ENCODE results near the gene NUMBL.
"Not testable (repeated sequence)": the region's sequence is repeated elsewhere in the genome, so short reads cannot be mapped to it uniquely, and the experiment has no call there.

NUMBL gene

GRCh38 chr19:40625406-40626120, 64.9 kb downstream of the NUMBL start:
- peak; percentile 3 for DNase-seq

- not testable (repeated sequence) for DNase-seq
Observed at GRCh38 chr19:40624369-40625153, 65.9 kb downstream of the NUMBL start.

GRCh38 chr19:40623403-40624251, 66.8 kb downstream of the NUMBL start:
- DNase-seq = peak; percentile 85

- no peak for DNase-seq
Observed at GRCh38 chr19:40622773-40623075, 67.7 kb downstream of the NUMBL start.

GRCh38 chr19:40621966-40622772, 68.3 kb downstream of the NUMBL start:
- no peak for DNase-seq

- no peak for DNase-seq
Observed at GRCh38 chr19:40621283-40621682, 69.2 kb downstream of the NUMBL start.

GRCh38 chr19:40620161-40620485, 70.3 kb downstream of the NUMBL start:
- no peak for DNase-seq

- DNase-seq = no peak
Observed at GRCh38 chr19:40619333-40620160, 70.9 kb downstream of the NUMBL start.

- no peak for DNase-seq
Observed at GRCh38 chr19:40617961-40618360, 72.5 kb downstream of the NUMBL start.

- DNase-seq = no peak
Observed at GRCh38 chr19:40616941-40617340, 73.5 kb downstream of the NUMBL start.

GRCh38 chr19:40616178-40616577, 74.3 kb downstream of the NUMBL start:
- DNase-seq = no peak
